SK-N-SH (cell line): ENCODE measurements around the gene NHERF2.

Source experiments
- EP300 ChIP-seq, 2 experiments: IDR thresholded peaks; 2 replicates each; pipeline versions ENCODE4 v1.4.0 to v1.6.1; 2012; ENCODE audit warnings: borderline replicate concordance in 1 of 2, low read depth in 1 of 2, low read length in 1 of 2
- SIN3A ChIP-seq: IDR thresholded peaks from 2 replicates; pipeline ENCODE4 v1.6.1; 2012; ENCODE audit warnings: low read depth, mild to moderate bottlenecking, low read length, moderate library complexity, borderline replicate concordance
- TF ChIP-seq, protein P1 (sequence below): fragments of 150-350 bp; IDR thresholded peaks from 2 replicates; pipeline ENCODE4 v1.6.1; 2017; ENCODE audit warnings: antibody characterized with exemption, low read length, low read depth, borderline replicate concordance
- TF ChIP-seq, protein P2 (sequence below): fragments of 200-600 bp; sonication (generic); IDR thresholded peaks from 2 replicates; pipeline ENCODE4 v1.6.1; 2017; ENCODE audit warnings: antibody characterized with exemption, mild to moderate bottlenecking, moderate library complexity

DNA sequence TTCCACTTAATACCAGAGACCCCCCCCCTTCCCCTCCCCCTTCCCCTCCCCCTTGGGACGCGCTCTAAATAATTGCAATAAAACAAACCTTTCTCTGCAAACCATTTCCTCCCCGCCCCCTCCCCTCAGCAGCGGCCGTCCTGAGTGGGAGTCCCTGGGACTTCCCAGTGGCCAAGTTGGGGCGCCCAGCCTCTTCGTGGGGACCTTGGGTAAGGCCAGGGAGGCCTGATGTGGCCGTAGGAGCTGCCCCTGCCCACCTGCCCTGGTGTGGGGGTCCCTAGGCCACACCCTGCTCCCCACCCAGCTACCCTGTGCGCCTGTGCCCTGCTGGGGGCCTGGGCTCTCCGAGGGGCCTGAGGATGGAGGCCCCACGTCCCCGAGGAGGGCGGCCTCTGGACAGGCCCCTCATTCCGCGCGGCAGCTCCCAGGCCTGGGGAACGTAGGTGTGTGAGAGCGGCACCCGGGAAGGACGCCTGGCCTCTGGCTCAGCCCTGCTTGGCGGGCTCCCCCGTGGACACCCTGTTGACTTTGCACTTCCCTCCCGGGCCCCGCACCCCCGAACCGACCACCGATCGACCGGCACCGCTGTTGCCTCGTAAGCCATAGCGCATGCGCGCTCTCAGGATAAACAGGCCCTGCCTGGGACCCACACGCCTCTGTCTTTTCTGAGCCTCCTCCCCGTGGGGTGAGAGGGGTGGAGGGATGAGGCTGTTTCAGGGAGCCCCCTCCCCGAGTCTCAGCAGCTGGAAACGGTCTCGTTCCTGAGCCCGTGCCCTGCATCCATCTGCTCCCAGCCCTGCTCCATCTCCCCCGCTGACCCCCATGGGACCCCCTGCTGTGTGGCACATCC is 11.9 kb downstream of the NHERF2 start:
- TF ChIP-seq SIN3A: no peak
- TF ChIP-seq EP300 (IDR thresholded peaks at IDR 0.05; ENCODE audit: borderline replicate concordance in 1 of 2, low read depth in 1 of 2, low read length in 1 of 2): no peak
- TF ChIP-seq, protein P1, sequence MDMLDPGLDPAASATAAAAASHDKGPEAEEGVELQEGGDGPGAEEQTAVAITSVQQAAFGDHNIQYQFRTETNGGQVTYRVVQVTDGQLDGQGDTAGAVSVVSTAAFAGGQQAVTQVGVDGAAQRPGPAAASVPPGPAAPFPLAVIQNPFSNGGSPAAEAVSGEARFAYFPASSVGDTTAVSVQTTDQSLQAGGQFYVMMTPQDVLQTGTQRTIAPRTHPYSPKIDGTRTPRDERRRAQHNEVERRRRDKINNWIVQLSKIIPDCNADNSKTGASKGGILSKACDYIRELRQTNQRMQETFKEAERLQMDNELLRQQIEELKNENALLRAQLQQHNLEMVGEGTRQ: no peak
- TF ChIP-seq, protein P2, sequence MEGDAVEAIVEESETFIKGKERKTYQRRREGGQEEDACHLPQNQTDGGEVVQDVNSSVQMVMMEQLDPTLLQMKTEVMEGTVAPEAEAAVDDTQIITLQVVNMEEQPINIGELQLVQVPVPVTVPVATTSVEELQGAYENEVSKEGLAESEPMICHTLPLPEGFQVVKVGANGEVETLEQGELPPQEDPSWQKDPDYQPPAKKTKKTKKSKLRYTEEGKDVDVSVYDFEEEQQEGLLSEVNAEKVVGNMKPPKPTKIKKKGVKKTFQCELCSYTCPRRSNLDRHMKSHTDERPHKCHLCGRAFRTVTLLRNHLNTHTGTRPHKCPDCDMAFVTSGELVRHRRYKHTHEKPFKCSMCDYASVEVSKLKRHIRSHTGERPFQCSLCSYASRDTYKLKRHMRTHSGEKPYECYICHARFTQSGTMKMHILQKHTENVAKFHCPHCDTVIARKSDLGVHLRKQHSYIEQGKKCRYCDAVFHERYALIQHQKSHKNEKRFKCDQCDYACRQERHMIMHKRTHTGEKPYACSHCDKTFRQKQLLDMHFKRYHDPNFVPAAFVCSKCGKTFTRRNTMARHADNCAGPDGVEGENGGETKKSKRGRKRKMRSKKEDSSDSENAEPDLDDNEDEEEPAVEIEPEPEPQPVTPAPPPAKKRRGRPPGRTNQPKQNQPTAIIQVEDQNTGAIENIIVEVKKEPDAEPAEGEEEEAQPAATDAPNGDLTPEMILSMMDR: no peak
